ENCODE measurements around the gene GON4L.

GRCh38 chr1:155864393-155864792 lies 7.4 kb upstream of the GON4L start:
- TF ChIP-seq POLR2A (IDR thresholded peaks at IDR 0.05) (no peak), CTCF (IDR thresholded peaks at IDR 0.05) (no peak)

Measured in esophagus squamous epithelium (tissue), 4 donors.